HG03025 (cell line): ENCODE results near the gene ZNF860.
A peak's percentile ranks its signal among the peaks of the same experiment; 100 is the strongest.

ENCODE experiments used
- ATAC-seq: cut with Tn5 transposase; IDR thresholded peaks from one replicate; pipeline ENCODE4 v1.9.1; 2021; ENCODE audit warnings: mild to moderate bottlenecking, moderate library complexity; ENCODE audit not compliant: unreplicated experiment, low FRiP score

ZNF860 gene

GRCh38 chr3:31959951-31960792 is 21.4 kb upstream of the ZNF860 start:
- no peak for ATAC-seq

GRCh38 chr3:31960793-31961431 is 20.6 kb upstream of the ZNF860 start:
- ATAC-seq: no peak

- no peak for ATAC-seq
Measured at GRCh38 chr3:31962801-31963205, 18.7 kb upstream of the ZNF860 start.

DNA sequence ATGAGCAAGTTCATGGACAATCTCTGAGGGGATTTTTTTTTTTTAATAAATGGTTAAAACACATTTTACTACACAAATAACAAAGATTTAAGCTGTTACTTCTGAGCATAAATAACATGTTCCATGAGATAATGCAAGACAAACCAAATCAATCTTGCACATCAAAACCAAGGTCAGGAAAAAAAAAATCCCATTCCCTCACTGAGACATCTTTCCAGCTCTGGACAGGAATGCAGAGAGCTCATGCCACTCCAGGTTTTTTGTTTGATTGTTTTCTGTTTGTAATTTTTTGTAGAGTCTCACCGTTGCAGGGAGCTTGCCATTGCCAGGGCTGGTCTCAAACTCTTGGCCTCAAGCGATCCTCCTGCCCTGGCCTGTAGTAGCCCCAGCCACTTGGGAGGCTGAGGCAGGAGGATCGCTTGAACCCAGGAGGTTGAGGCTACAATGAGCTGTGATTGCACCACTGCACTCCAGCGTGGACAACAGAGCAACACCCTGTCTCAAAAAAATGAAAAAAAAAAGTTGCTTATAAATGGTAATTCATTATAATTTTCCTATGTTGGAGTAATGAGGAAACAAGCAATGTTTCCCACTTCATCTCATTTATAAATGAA is 14.5 kb upstream of the ZNF860 start:
- no peak for ATAC-seq

GRCh38 chr3:31967592-31967991 is 14.0 kb upstream of the ZNF860 start:
- no peak for ATAC-seq

- ATAC-seq: no peak
Measured at GRCh38 chr3:31968369-31968926, 13.1 kb upstream of the ZNF860 start.

DNA sequence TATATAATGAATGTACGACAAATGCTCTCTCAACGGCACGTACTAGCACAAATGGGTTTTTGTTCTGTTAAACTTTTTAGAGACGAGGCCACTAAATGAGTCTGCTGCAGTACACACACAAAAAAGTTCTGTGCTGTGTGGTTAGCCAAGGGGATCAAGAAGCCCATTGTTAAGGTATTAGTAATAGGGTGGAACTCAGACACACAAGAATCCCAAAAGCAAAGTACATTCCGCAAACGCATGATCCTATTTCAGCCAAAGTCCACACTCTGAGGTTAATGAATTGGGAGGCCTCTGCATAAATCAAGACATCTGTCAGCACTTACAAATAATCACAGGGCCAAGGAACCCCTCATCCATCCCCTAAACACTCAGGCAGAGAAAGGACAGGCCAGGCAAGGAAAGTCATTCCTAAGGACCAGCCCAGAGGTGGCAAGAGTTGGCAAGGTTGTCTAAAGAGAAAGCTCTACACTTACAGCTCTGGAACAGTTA is 12.6 kb upstream of the ZNF860 start:
- no peak for ATAC-seq

DNA sequence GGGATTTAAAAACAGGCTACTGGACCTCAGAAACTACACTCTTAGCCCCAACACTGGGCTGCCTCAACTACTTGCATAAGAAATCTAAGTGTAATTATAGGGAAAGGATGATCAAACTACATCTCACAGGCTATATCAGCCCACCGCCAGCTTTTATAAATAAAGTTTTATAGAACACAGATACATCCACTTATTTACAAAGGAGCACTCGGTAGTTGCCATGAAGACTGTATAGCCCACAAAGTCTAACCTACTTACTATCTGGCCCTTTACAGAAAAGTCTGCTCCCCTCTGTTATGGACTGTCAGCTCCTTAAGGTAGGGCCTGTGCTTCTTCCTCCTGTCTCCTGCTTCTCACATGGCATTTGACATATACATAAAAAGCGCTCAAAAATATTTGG is 9.9 kb upstream of the ZNF860 start:
- ATAC-seq: no peak

DNA sequence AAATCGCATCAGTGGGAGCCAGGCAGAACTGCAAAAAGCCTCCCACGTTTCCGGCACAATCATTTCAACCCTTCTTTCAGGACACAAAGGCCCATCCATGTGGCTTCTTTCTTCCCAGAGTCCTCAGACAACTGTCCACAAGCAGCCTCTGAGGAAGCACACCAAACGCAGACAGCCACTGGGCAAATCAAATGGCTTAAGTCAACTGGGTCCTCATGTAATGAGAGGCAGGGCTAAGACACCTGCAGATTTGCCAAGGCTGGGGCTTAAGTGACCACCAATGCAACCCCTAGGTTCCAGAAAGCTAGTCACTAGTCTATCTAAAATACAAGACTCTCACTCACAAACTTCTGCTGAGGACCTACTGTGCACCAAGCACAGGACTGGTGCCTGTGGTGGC is 8.5 kb upstream of the ZNF860 start:
- no peak for ATAC-seq

DNA sequence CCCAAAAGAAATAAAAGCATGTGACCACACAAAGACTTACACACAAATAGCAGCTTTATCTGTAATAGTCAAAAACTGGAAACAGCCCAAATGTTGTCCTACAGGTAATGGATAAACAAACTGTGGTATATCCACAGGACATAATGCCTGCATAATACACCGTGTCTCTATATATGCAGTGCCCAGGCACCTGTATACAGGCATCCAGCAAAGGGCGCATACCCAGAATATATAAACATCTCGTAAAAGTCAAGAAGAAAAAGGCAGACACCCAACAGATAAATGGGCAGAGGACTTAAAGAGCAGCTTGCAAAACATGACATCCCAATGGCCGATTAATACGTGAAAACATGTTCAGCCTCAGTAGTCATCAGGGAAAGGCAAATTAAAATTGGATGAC is 7.7 kb upstream of the ZNF860 start:
- no peak for ATAC-seq

DNA sequence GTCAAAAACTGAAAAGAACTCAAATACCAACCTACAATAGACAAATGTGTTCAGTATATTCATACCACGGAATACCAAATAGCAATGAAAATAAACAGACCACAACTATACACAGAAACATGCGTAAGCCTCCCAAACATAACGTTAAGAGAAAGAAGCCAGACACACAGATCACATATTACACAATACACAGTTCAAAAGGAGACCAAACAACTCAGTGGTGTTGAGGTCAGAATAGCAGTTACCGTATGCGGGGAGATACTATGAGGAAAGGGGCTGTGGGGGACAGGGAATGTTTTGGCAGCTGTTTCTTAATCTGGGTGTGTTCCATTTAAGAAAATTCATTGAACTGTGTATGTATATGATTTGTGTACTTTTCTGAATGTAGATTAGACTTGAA is 7.1 kb upstream of the ZNF860 start:
- no peak for ATAC-seq

DNA sequence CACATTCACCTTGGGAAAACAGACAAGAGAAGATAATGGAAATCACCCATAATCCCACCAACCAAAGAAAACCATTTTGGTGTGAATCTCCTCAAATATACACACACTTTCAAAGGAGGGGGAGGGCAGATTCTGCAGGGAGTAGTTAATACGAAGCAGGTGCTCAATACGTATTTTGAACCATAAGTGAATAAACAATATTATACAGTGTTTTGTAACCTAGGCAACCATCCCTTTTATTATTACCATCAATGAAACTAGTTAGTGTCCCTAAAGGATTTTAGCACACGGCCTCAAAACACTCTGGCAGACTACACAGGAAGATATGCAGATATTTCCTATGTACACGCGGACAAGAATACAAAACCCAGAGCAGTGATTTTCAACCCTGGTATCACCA is 6.6 kb upstream of the ZNF860 start:
- ATAC-seq: no peak

DNA sequence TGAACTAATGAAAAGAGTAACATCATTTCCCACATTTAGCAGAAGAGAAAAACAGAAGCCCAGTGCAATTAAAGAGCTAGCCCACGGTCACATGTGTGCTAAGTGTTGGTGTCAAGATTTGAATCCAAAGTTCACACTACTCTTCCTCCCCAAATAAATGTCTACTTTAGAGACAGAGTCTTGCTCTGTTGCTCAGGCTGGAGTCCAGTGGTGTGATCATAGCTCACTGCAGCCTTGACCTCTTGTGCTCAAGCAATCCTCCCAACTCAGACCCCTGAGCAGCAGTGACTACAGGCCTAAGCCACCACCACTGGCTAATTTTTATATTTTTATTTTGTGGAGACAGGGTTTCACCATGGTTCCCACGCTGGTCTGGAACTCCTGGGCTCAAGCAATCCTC is 5.2 kb upstream of the ZNF860 start:
- no peak for ATAC-seq

GRCh38 chr3:31977736-31978135 is 3.8 kb upstream of the ZNF860 start:
- ATAC-seq: no peak

- no peak for ATAC-seq
Measured at GRCh38 chr3:31978553-31978952, 3.0 kb upstream of the ZNF860 start.

- peak; percentile 44 for ATAC-seq
Measured at GRCh38 chr3:31979001-31979697, 2.4 kb upstream of the ZNF860 start.

DNA sequence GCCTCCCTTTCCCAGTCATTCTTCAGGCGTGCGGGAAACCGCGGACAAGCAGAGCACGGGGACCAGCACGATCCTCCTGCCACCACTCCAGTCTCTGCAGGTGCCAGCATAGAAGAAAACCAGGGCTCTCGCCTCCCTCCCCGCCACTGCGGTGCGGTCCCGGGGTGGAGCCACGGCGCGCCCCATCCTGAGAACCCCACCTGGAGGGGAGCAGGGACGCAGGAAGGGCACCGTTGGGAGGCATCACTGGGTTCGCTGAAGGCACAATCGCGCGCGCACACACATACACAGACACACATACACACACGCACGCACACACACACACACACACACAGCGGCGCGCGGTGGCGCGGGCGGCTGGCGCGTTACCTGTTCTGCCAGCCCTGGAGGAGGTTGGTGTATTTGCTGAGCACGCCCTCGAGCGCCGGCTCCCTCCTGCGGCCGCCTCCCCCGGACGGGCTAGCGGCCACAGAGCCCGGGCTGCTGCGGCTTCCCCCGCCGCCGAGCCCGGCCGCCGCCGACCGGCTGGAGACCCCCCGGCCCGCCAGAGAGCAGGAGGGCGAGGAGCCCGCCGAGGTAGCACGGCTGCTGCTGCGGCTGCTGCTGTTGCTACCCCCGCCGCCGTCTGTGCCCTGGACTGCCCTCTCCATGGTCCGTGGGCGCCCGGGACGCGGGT is 882 bp upstream of the ZNF860 start:
- peak; percentile 42 for ATAC-seq

- no peak for ATAC-seq
Measured at GRCh38 chr3:31984321-31984720, 2.8 kb downstream of the ZNF860 start.

- no peak for ATAC-seq
Measured at GRCh38 chr3:31985831-31986230, 4.3 kb downstream of the ZNF860 start.

- ATAC-seq: no peak
Measured at GRCh38 chr3:31988271-31988670, 6.7 kb downstream of the ZNF860 start.
